HG03025 (cell line): ENCODE results near the gene TCF7L1.
"Not testable (repeated sequence)": the region's sequence is repeated elsewhere in the genome, so short reads cannot be mapped to it uniquely, and the experiment has no call there.

ENCODE experiments used
- ATAC-seq: cut with Tn5 transposase; IDR thresholded peaks from one replicate; pipeline ENCODE4 v1.9.1; 2021; ENCODE audit warnings: mild to moderate bottlenecking, moderate library complexity; ENCODE audit not compliant: unreplicated experiment, low FRiP score

The TCF7L1 gene

GRCh38 chr2:85334928-85335327, 201.7 kb downstream of the TCF7L1 start:
- ATAC-seq: no peak

DNA sequence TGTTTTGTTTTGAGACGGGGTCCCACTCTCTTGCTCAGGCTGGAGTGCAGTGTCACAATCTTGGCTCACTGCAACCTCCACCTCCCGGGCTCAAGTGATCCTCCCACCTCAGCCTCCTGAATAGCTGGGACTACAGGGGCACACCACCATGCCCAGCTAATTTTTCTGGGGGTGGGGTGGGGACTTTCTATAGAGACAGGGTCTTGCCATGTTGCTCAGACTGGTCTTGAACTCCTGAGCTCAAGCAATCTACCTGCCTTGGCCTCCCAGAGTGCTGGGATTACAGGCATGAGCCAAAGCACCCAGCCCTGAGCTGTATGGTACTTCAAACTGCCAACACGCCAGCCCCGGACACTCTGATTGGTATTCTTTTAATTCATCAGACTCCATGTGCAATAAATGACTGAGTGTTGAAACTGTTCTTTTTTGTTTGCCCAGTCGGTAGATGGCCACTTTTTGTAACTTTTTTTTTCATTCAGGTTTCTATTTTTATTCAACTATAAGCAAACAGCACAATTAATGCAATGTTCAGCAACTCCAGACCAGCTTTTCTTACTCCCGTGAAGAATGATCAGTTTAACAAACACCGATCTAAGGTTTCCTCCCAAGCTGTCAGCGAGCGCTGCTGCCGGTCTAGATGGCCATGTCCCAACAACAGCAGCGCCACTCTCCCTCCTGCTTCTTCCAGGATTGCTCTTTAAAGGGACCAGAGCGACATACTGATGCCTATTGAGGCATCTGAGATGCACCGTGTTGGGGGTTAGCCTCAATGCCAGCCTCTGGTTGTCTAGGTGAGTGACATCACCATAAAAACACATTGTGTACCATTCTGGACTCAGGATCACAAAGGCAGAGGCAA, 207.1 kb downstream of the TCF7L1 start:
- no peak for ATAC-seq

DNA sequence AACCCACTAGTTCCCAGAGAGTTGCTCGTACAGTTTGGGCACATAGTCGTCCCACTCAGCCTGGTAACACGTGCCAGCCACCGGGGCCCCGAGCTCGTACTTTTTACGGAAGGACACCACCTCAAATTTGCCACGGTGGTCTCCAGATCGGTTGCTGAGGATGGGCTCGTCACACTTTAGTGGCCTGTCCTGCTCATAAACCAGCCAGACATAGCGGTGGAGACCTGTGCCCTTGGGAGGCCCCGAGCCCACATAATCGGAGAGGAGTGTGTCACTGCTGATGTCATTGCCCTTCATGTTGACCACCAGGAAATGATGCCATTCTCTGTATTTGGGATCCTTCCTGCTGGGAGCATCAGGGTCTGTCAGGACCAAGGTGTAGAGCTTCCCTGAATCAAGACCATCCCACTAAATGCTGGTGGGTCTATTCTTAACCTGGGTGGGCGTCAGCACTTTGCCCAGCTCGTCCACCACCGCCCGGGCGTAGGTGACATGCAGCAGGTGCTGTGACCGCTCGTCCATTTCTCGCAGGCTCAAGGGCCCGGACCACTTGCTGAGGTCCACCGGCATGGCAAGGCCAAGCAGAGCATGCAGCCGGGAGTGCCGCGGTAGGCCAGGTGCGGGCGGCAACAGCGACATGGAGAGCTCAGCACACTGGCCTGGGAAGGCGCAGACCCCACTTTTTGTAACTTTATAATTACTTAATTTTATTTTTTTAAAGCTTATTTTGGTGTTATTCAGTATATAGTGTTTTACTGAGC, 208.3 kb downstream of the TCF7L1 start:
- ATAC-seq: no peak

- ATAC-seq: no peak
Measured at GRCh38 chr2:85342156-85342555, 209.0 kb downstream of the TCF7L1 start.

- not testable (repeated sequence) for ATAC-seq
Measured at GRCh38 chr2:85343207-85343895, 210.2 kb downstream of the TCF7L1 start.

GRCh38 chr2:85344356-85344954, 211.3 kb downstream of the TCF7L1 start:
- ATAC-seq: no peak

DNA sequence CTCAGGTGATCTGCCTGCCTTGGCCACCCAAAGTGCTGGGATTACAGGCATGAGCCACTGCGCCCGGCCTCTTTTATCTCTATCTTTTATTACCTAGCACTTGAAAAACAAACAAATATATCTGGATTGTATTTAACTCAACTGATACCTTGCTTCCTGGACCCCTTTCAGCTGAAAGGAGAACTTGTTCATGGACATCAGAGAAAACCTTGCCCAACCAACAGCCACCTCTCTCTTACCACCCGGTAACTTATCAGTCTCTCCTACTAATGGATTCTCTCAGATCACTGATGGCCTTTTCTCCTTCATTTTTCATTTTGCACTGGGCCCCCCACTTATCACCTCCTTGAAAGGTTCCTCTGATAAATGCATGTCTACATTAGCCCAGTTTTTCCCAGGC, 214.4 kb downstream of the TCF7L1 start:
- no peak for ATAC-seq

DNA sequence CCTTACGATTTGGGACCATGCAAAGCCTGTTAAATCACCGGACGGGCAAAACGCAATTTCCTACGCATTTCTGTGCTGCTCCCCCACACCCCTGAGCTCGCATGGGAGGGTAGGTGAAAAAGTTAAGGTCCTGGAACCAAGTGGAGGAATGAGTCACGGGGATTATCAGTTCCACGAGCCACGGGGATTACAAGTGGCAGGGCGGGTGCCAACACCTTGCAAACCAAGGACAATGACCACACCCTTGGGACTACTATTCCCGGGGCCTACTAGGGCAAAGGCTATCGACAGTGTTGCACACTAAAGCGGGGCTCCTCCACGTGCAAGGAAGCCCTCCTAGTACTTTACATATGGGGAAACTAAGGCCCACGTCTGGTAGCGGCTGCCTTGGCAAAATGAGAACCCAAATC, 220.7 kb downstream of the TCF7L1 start:
- peak; percentile 9 for ATAC-seq

DNA sequence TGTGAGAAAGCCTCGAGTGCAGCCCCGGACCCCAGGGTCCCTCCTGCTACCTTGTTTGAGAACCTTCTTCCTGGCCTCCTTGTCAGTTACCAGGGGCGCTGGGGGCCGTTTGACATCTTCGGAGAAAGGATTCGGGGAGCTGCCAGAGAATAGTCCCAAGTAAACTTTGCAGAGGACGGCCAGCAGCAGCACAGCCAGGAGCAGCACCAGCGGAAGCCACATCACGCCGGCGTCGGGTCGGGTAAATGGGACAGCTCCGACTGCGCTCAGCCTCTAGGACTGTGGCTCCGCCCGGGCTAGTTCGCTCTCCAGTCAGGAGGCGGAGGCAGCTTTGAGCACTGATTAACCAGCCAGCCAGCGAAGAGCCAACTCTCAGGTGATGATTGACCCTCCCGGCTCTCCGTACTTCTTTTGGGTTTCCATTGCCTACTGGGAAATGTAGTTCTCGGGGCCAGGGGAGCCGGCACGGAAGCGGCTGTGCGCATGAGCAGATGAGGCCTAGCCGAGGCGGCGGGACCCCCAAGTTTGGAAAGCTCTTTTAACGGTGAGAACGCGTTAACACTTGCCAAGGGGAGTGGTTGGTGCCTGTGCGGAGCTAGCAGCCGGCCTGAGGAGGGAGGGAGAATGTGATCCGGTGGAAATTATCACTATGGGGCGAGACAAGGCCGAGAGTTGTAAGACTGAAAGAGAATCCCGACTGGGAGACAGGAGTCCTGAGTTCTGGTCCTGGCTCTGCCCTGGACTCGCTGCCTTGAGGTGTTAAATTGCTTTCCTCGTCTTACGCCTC, 221.3 kb downstream of the TCF7L1 start, which contains the start of the genes ELMOD3 and RETSAT:
TSS of gene ELMOD3 (plus strand) at position 484 of the 787 bp plus-strand sequence. CDS start 2,430 bp downstream, outside the sequence.
TSS of gene RETSAT (minus strand) at position 243 of the 787 bp plus-strand sequence. CDS start at position 222, 21 bp downstream.
- ATAC-seq: peak; percentile 91

DNA sequence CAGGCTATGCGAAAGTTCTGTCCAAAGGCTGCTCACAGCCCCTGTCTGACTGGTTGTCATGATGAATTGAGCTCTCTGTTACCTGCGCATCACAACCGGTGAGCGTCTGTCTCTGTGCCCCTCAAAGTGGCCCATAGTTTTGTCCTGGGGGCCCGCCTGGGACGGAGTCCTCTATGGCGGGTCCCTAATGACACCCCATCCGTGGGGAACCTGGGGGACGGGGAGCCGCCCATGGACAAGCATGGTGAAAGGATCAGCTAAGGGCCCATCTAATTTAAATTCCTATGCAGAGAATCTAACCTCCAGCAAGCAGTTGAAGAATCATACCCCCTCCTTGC, 221.8 kb downstream of the TCF7L1 start:
- peak; percentile 15 for ATAC-seq

- no peak for ATAC-seq
Measured at GRCh38 chr2:85355521-85355920, 222.3 kb downstream of the TCF7L1 start.

GRCh38 chr2:85356186-85356585, 223.0 kb downstream of the TCF7L1 start:
- no peak for ATAC-seq

- no peak for ATAC-seq
Measured at GRCh38 chr2:85357736-85358135, 224.5 kb downstream of the TCF7L1 start.
